IPS-NIHi11 (cell line): ENCODE results near the gene RPS6KA2.

Source experiments
- DNase-seq: peaks from one replicate; pipeline ENCODE4 v3.0.0; 2012; ENCODE audit warnings: mixed read lengths, low spot score

RPS6KA2 gene

DNA sequence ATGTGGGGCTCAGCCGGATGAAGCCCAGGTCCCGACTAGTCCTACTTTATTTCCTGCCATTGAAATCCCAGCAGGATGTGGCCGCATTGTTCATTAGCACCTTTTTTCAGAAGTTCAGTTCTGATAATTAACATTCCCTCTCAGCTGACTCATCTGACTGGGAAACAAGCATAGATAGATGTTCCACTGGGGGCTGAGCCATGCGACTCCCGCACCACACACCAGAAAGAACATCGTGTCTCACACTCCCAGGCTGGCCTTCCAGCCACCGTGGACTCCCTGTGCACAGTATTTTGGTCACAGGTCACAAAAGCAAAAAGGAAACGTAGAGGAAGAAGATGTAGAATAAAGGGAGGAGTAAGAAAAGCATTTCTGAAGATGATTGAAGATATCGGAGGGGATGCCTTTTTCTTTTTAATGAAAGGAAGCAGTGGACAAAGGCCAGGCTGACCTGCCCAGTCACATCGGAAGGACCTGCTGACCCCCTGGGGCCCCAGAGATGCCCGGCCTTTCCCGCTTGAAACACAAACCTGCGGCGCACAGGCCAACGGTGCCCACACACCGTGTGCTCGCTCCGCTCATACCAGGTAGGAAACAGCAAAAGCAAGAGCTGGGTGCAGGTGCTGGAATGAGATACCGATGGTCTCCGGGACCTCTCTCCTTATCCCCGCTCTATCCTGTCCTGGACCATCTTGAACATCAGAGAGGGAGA, 11.8 kb downstream of the RPS6KA2 start:
- DNase-seq, result no peak

DNA sequence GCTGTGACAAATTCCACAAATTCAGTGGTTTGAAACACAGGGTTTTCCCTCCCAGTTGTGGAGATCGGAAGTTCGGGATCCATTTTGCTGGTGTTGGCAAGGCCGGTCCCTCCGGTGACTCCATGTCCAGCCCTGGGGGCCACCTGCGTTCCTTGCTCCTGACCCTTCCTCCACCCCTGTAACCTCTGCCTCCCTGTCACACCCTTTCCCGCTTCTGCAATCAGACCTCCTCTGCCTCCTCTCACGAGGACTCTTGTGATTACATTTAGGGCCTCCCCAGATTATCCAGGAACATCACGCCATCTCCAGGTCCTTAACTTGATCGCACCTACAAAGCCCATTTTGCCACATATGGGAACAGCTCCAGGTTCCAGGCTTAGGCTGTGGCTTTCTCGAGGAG, 12.5 kb downstream of the RPS6KA2 start:
- no peak for DNase-seq

DNA sequence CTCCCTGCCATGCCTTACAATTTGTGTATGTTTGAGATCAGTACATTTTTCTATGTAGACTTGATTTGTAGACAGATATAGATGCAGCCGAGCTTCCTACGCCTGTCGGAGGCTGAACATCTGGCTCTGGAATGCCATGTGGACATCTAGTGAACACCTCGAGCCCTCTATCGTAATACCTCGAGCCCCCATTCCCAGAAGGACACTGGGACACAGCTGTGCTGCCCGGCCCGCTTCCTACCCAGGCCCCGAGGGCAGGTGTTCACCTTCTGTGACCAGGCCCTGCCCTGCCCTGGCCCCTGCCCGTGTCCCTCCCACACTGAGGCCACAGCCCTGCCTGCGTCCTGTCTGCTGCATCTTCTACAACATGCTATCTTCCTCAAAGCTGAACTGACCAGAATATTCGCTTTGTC, 12.9 kb downstream of the RPS6KA2 start:
- DNase-seq, result no peak

DNA sequence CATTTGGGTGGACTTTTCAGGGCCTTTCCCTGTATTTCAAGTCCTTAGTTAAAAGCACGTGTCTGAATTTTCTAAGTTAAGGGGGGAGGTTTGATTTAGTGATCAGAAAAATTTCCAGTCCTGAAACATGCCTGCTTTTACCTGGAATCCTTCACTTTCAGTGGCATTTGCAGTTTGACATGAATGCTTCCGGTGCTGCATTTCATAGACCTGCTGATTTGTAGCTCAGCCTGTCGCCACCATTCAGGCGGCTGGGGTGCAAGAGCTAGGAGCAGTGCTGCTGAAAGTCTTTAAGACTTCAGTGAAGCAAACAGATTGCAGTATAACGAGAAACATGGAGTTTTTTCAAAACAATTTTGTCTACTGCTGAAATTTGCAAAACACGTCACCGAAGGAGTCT, 14.0 kb downstream of the RPS6KA2 start:
- DNase-seq, result no peak

DNA sequence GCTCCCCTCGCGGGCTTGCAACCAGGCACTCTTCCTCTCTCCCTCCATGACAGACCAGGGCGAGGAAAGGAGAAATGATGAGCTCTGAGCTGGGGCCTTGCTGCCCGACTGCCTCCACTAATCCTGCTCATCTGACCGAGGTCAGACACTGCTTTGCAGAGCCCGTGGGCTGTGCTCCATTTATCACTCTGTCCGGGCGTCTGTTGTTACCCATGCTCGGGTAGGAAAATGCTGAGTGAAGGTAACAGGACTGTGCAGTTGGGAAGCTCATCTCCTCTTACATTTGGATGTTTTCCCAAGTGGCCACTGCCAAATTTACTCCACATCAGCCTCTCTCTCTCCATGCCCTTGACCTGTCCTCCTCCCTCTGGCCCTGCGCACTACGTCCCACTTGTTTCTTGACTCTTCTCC, 14.6 kb downstream of the RPS6KA2 start:
- no peak for DNase-seq

DNA sequence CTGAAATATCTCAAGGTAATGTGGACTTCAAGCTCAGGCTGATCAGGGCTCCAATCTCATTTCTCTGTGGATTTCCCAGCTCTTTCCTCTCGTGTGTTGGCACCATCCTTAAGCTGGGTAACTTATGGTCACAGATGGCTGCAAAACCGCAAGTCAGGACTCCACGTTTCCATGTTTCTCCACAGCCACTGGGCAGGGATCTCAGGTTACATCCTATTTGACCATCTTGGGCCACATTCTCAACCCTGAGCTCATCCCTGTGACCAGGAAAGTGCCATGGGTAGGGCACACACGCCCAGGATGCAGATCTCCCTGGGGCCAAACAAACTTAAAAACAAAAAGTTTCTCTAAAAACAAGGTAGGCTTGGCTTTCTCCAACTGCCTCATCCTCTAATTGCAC, 15.4 kb downstream of the RPS6KA2 start:
- DNase-seq, result no peak

DNA sequence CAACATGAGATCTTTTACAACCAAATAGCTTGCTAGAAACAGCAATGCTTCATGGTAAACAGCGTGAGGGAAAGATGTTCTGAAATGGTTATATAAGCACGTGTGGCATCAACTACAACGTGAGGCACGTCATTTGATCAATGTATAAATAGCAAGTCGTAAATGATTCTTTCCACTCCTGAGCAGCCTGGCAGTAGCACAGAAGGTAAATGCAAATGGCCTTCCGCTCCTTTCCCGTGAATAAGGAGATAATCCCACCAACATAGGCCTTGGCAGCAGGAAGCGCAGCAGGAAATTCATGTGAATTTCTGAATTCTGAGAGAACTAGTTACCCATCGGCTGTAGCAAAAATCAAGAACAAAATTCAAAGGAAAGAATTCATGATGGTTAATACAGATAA, 17.0 kb downstream of the RPS6KA2 start:
- no peak for DNase-seq

DNA sequence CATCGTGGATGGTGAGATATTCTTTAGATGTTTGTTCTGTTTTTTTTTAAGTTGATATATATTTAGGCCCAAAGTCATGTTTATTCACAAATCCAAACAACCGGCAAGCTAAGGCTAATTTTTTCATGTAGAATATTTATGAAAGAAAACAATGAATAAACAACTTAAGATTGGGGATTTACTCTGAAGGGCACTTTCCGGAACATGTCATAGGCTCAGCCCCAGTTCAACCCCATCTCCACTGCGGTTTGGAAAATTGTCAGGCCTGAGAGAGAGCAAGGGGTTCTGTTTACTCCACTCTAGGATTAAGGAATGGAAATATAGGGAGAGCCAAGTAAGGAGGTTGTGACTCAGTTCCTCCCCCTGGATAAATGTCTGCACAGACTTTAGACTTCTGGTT, 18.3 kb downstream of the RPS6KA2 start:
- no peak for DNase-seq

DNA sequence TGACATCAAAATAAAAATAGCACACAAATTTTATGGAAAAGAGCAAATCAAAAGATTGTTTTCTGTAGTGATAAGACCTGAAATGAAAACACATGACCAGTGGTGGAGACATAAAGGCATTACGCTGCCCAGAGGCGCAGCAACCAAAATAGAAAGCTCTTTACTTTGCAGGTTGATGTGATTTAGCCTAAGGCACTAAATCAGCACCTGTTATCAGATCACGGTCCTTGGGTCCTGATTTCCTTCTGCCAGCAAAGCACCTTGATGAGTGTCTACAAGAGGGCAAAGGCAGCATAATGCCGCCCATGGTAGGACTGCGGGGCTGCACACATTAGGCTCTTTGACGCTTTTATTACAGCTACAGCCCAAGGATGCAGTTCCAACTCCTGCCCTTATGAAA, 21.3 kb downstream of the RPS6KA2 start:
- no peak for DNase-seq

DNA sequence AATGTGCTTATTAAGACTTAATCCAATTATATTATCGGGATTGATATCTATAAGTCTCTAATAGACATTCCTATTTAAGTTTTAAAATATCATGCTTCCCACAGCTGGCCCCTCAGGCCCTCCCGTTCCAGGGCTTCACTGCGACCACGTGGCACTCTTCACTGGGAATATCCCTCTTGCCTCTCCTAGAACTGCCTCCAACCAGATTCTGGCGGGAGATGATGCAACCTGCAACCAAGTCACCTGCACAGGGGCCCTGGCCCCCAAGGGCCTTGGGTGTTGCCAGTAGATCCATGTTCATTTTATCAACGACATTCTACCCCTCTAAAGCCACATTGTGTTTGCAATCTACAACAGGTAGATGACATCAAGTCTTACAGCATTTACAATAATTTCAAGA, 22.1 kb downstream of the RPS6KA2 start:
- no peak for DNase-seq

DNA sequence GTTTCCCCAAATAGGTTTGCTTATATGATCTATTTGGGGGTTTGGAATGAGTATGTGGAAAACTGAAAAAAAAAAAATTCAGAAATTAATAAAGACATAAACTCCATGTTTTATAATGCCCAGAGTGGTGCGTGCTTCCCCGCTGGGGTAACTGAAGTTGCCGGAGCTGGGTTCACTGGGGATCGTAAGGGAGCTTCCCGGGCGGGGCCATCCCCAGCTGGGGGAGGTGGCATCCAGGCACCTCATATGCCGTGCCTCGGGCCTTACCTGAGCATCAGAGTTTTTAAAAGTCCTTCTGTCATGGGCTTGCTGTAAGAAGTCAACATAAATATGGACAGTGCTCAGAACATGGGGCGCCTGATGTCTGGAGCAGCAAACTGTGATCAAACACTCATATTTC, 22.7 kb downstream of the RPS6KA2 start:
- no peak for DNase-seq

DNA sequence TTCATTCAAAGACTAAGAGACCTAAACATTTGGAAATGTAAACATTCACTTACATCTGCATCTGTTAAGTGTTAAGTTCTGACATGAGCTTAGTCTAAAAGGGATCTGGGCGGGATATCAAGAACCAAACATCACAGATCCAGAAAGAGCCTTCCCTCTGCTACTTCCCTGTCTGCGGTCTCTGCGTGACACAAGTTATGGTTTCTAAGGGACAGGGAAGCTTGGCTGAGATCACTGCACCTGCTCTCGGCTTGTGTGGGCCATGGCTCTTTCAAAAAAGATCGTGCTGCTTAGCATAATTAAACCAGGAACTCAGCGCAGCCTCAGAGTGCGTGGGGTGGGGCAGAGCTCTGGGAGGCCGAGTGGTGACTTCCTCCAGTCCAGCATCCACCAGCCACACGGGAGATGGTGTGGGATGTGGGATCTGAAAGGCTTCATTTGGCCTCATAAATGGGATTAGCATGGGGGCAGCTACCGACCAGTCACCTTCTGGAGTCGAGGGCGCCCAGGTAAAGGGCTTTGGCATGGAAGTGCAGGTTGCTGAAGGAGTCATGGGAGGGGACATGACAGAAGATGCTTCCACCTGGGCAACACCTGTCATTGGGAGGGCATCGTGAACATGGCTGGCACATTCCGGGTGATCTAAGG, 23.9 kb downstream of the RPS6KA2 start:
- no peak for DNase-seq

DNA sequence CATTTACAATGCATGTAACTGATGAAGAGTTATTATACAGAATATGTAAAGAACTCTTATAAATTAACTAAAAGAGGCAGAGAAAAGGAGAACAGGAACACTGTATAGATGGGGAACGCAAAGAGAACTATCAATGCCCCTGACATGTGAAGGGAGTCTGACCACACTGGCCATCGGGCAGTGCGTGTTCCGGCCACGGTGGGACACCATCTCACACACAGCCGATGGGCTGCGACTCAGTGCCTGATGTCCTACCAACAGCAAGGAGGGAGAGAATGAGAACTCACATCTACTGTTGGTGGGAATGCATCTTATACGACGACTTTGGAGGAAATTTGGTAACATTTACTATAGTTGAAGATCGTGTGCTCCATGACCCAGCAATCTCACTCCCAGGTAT, 25.1 kb downstream of the RPS6KA2 start:
- no peak for DNase-seq

DNA sequence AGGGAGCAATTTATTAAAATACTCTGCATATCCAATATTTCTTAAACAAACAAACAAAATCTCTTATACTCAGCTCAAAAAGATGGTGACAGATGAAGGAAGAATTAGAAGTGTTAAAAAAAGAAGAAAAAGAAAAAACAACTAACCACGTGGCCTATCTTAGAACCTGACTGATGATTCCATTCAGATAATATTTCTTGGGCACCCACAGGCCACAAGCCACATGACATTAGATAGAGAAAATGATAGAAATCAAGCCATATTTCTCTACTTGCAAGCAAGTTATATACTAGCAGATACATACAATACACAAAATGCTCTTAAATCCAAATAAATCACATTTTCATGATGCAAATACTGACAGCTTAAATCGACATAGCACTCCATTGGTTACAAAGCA, 26.1 kb downstream of the RPS6KA2 start:
- no peak for DNase-seq

DNA sequence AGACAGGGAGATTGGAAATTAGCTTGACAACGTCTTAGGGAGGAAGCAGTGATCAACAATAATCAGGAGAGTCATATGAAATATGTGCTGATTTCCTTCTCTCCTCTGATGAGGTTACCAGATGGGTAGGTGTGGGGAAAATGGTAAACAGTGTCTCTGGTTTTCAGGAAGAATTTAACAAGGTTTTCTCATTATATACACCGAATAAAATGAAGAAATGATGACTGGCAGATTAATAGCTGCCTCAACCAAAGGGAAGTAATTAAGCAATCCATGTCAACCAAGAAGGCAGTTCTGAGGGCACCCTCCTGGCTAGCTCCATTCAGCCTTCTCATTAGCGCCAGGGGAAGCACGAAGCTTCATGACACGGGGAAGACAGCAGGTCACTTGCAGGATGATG, 27.8 kb downstream of the RPS6KA2 start:
- DNase-seq, result no peak

DNA sequence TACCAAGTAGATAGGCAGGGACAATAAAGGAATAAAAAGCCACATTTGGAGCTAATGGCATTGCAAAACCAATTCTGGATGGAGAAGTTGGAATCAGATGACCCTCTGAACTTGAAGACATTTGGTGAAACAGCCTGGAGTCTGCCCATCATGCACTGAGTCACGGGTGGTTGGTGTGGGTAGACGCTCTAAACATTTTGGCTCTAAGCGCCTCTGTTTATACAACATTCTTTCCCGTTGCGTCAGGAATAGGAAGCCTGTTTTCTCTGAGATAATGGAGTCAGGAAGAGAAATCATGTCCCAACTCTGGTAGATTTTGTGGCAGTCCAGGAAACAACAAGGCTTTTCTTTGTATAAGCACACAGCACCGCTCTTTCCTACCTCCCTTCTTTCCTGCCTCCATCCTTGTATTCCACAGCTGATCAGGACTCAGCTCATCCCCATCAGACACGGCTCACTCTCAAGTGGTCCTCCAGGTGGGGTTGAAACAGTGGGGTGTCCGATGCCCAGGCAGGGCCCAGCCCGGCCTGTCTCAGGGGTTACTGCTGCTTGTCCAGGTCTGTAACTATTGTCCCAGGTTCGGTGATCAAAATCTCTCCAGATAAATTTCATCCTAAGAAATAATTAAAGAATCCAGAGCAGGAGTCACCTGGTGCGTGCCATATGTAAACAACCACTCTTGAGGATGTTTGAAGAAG, 28.5 kb downstream of the RPS6KA2 start:
- DNase-seq, result no peak

DNA sequence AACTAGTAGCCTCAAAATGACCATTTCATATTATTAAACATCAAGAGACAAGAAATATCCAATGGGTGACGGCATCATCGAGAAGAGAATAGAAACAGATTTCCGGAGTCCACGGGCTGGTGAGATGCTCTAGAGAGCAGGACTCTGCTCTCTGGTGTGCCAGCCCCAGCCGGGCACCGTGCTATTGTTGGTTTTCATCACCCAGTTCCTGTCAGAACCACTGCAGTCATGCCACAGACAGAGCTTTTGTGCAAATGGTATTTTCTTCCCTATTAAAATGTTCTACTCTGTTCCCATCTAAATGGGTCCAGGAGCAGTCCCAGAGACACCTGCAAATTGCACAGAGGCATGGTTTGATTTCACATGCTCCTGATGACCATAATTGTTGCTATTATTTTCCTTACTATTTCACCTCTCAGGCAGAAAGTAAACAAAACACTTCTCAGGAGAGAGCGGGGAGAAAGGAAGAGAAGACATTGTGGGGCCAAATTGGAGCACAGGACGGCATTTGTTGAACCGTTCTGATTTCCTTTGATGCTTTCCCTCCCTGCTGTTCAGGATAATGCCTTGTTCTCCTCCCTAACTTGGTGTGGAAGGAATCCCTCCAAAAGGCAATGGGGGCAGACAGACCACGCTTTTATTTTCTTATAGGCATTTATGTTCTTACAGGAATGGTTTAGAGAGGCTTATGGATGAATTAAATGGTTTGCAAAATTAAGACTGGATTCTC, 29.2 kb downstream of the RPS6KA2 start:
- peak; percentile 19 for DNase-seq

DNA sequence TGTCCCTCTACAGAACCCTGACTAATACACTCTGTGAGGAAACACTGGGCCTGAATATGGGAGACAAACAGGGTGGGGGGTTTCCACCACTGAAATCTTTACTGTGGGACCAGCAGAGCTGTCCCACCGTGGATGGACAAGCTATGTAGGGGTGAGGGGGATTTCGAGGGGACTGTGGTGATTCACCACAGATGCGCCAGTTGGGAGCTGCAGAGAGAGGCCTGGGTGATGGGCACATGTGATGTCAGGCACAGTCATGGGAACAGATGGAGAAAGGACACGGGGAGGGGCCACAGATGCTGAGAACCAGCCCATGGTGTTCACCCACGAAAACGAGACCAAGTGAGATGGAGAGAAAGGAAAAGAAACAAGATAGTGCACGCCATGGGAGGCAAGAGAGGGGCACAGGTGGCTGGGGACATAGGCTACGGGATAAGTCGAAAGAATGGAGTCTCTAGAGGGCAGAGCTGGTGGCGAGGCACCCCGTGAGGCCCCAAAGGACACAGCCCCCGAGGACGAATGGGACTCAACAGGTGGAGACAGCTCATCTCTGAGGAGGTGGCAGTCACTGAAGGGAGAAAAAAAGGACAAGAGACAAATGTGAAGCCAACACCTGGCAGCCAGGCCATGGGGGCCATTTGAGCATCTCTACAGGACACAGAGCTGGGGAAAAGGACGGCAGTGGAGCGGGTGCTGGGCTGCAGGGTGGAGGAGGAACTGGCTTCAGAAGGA, 30.1 kb downstream of the RPS6KA2 start:
- no peak for DNase-seq

DNA sequence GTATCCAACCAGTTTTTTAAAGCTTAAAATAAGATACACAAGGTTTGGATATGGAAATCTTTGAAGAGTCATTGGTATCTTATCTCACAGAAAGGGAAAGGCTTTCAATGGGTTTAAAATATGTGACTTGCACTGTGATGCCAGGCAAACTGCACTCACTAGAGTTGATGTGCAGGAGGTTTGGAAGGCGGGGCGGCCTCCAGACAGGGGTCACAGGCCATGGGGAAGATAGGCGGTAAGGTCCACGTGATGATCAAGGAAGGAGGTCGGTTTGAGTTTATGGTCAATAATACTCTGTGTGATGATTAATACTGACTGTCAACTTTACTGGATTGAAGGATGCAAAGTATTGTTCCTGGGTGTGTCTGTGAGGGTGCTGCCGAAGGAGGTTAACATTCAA, 31.1 kb downstream of the RPS6KA2 start:
- no peak for DNase-seq

DNA sequence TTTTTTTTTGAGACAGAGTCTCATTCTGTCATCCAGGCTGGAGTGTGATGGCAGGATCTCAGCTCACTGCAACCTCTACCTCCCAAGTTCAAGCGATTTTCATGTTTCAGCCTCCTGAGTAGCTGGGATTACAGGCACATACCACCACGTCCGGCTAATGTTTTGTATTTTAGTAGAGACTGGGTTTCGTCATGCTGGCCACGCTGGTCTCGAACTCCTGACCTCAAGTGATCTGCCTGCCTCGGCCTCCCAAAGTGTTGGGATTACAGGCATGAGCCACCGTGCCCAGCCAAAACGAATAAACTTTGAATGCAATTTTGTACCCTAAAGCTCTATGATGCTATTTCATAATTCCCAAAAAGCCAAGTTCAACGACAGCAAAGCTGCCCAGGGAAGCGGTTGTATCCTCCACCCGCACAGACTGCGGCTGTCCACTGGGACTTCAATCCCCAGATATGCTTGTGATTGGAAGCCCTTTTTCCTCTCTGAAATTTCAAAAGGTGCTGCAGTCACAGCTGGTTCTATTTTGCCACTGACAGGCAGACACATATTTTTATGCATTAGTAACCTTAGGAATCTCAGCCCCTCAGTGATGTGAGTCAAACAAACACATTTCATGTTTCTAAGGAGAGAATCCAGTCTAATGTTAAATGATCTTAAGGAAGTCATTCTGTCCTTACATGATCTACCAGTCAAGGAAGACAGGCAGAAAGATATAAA, 31.8 kb downstream of the RPS6KA2 start:
- no peak for DNase-seq

DNA sequence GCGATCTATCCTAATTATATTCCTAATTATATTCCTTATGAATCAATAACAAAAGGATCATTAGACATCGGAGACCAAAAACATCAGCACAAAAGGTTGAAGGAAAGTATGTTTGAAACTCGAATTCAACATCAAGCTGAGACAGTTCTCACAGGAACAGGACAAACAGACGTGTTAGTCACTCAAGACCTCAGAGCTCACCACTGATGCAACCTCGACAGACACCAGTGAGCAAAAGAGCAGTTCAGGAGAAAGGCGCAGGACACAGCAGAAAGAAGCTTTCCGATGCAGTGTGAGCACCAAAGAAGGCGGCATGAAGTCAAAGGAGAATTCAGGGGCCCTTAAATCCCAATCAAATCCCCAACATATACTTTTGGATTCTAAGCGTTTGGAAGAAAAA, 34.2 kb downstream of the RPS6KA2 start:
- no peak for DNase-seq
